ENCODE measurements around the gene RRP1.

The RRP1 gene

DNA sequence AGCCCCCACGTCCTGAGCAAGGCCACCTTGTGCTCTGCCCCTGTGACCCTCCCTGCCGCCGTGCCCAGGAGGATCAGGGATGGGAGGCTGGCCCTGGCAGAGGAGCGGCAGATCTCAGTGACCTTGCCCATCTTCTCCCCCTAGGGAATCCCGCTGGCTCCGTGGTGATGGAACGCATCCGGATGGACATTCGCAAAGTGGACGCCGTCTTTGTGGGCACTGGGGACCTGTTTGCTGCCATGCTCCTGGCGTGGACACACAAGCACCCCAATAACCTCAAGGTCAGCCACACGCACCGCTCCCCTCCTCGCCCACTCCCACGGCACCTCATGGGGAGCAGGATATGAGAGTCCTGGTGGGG, 36.0 kb upstream of the RRP1 start:
- no peak overlapping the region for H3K4me3 ChIP-seq (replicated peaks in 1 of 2; ENCODE audit: low read depth in 2 of 2, low read length in 2 of 2)
- no peak for DNase-seq (ENCODE audit: low read depth in 2 of 2)
- TF ChIP-seq, protein P1, sequence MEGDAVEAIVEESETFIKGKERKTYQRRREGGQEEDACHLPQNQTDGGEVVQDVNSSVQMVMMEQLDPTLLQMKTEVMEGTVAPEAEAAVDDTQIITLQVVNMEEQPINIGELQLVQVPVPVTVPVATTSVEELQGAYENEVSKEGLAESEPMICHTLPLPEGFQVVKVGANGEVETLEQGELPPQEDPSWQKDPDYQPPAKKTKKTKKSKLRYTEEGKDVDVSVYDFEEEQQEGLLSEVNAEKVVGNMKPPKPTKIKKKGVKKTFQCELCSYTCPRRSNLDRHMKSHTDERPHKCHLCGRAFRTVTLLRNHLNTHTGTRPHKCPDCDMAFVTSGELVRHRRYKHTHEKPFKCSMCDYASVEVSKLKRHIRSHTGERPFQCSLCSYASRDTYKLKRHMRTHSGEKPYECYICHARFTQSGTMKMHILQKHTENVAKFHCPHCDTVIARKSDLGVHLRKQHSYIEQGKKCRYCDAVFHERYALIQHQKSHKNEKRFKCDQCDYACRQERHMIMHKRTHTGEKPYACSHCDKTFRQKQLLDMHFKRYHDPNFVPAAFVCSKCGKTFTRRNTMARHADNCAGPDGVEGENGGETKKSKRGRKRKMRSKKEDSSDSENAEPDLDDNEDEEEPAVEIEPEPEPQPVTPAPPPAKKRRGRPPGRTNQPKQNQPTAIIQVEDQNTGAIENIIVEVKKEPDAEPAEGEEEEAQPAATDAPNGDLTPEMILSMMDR (IDR thresholded peaks at IDR 0.05; ENCODE audit: low read depth, low read length), result no peak

GRCh38 chr21:43754948-43755781, 34.2 kb upstream of the RRP1 start:
- no peak overlapping the region for H3K4me3 ChIP-seq (replicated peaks in 1 of 2; ENCODE audit: low read depth in 2 of 2, low read length in 2 of 2)
- TF ChIP-seq, protein P1 (IDR thresholded peaks at IDR 0.05; ENCODE audit: low read depth, low read length), result no peak
- no peak for DNase-seq (ENCODE audit: low read depth in 2 of 2)

DNA sequence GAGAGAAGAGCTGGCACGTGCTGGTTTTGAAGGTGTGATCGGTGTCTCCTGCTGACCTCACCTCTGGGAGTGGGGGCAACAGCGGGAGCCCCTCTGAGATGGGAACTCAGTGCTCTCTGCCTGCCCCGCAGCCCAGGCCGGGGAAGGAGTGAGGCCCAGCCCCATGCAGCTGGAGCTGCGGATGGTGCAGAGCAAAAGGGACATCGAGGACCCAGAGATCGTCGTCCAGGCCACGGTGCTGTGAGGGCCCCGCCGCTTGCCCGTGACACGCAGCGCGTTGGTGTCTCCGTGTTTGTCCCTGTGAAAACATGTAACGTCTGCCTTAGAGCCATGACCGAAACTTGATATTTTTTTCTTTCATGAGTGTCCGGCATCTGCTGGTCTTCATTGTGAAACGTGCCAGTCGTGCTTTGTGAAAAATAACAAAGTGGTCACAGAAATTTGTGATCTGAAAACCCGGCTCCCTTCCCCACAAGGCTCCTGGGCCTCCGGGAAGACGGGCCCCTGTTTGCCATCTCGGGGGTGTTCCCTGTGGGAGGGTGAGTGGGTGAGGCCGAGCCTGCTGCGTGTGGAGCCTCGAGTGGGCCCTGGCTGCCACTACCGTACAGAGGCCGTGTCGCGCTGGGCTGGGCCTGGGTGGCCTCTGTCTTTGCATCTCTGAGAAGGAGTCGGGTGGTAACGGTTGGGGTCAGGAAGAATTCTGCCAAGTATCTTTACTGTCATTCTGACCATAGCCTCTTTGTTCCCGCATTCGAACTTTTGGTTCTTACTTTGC, 33.4 kb upstream of the RRP1 start:
- TF ChIP-seq, protein P1 (IDR thresholded peaks at IDR 0.05; ENCODE audit: low read depth, low read length), result no peak
- no peak overlapping the region for H3K4me3 ChIP-seq (replicated peaks in 1 of 2; ENCODE audit: low read depth in 2 of 2, low read length in 2 of 2)
- no peak for DNase-seq (ENCODE audit: low read depth in 2 of 2)

DNA sequence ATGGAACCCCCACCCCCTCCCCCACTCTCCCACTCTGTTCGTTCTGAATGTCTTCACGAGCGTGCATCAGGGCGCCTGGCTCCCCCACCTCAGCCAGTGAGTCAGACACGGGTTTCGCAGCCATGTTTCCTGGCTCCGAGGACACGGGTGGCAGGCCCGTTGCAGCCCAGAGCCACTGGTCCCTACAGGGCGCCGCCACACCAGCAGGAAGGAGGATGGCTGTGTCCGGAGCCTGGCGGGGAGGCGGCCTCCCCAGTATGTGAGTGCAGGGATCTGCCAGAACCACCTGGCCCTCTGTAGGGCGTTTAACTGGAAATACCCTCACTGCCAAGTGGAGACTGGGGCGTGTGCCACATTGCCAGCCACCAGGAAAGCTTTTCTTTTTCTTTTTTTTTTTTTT, 31.8 kb upstream of the RRP1 start:
- no peak overlapping the region for H3K4me3 ChIP-seq (replicated peaks in 1 of 2; ENCODE audit: low read depth in 2 of 2, low read length in 2 of 2)
- no peak for DNase-seq (ENCODE audit: low read depth in 2 of 2)
- TF ChIP-seq, protein P1 (IDR thresholded peaks at IDR 0.05; ENCODE audit: low read depth, low read length), result no peak

DNA sequence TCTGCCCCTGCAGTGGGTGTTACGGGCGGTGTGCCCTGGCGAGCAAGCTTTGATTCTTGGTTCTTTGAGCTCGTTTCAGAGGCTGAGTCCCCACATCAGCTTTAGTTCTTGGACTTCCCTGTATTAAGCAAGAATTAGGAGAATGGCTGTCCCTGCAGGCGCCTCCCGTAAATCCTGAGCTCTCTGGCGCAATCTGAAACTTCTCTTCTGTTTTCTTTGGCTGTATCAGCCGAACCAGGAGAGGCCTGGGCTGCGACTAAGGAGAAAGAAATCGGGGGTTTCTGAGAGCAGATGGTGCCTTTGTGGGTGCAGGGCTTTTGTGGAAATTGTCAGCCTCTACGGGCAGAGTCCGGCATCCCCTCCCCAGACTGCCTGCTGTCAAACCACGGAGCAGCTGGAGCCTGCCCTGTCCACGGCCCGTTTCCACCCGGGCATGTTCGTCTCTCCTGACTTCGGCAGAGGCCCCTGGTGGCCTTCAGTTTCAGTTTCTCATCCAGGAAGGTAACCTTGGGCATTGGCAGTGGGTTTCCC, 31.2 kb upstream of the RRP1 start:
- H3K4me3 ChIP-seq (replicated peaks in 1 of 2; ENCODE audit: low read depth in 2 of 2, low read length in 2 of 2), result peak overlapping the region in 1 of 2 donors; percentile 6
- TF ChIP-seq, protein P1 (IDR thresholded peaks at IDR 0.05; ENCODE audit: low read depth, low read length), result no peak
- peak; percentile 82 to 83 for DNase-seq (ENCODE audit: low read depth in 2 of 2)

- H3K4me3 ChIP-seq (replicated peaks in 1 of 2; ENCODE audit: low read depth in 2 of 2, low read length in 2 of 2), result no peak overlapping the region
- no peak for DNase-seq (ENCODE audit: low read depth in 2 of 2)
- TF ChIP-seq, protein P1 (IDR thresholded peaks at IDR 0.05; ENCODE audit: low read depth, low read length), result no peak
These were observed 30.6 kb upstream of the RRP1 start for GRCh38 chr21:43758811-43759210.
